ENCODE data around the gene ALDH1B1.
A peak's percentile ranks its signal among the peaks of the same experiment; 100 is the strongest.

The ALDH1B1 gene

GRCh38 chr9:38392235-38393127 lies at the start of gene ALDH1B1:
ALDH1B1 (plus strand) TSS chr9:38392702; CDS start chr9:38395749, 3,047 bp downstream.
- peak; percentile 57 for DNase-seq (ENCODE audit: low read depth, low spot score)

- no peak for DNase-seq (ENCODE audit: low read depth, low spot score)
Measured at GRCh38 chr9:38343037-38343436, 49.5 kb upstream of the ALDH1B1 start.

- DNase-seq (ENCODE audit: low read depth, low spot score), result no peak
Measured at GRCh38 chr9:38343552-38343951, 49.0 kb upstream of the ALDH1B1 start.

- no peak for DNase-seq (ENCODE audit: low read depth, low spot score)
Measured at GRCh38 chr9:38344566-38345324, 47.8 kb upstream of the ALDH1B1 start.

GRCh38 chr9:38345851-38346755 lies 46.4 kb upstream of the ALDH1B1 start:
- no peak for DNase-seq (ENCODE audit: low read depth, low spot score)

- DNase-seq (ENCODE audit: low read depth, low spot score), result no peak
Measured at GRCh38 chr9:38346811-38347210, 45.7 kb upstream of the ALDH1B1 start.

- DNase-seq (ENCODE audit: low read depth, low spot score), result no peak
Measured at GRCh38 chr9:38347271-38347671, 45.2 kb upstream of the ALDH1B1 start.

GRCh38 chr9:38347946-38348345 lies 44.6 kb upstream of the ALDH1B1 start:
- DNase-seq (ENCODE audit: low read depth, low spot score), result no peak

GRCh38 chr9:38350529-38350928 lies 42.0 kb upstream of the ALDH1B1 start:
- DNase-seq (ENCODE audit: low read depth, low spot score), result no peak

- no peak for DNase-seq (ENCODE audit: low read depth, low spot score)
Measured at GRCh38 chr9:38352530-38353328, 39.8 kb upstream of the ALDH1B1 start.

GRCh38 chr9:38355115-38355514 lies 37.4 kb upstream of the ALDH1B1 start:
- no peak for DNase-seq (ENCODE audit: low read depth, low spot score)

- no peak for DNase-seq (ENCODE audit: low read depth, low spot score)
Measured at GRCh38 chr9:38355517-38356120, 36.9 kb upstream of the ALDH1B1 start.

- no peak for DNase-seq (ENCODE audit: low read depth, low spot score)
Measured at GRCh38 chr9:38356851-38357250, 35.7 kb upstream of the ALDH1B1 start.

- DNase-seq (ENCODE audit: low read depth, low spot score), result no peak
Measured at GRCh38 chr9:38357350-38358114, 35.0 kb upstream of the ALDH1B1 start.

- DNase-seq (ENCODE audit: low read depth, low spot score), result no peak
Measured at GRCh38 chr9:38358390-38359296, 33.9 kb upstream of the ALDH1B1 start.

- DNase-seq (ENCODE audit: low read depth, low spot score), result no peak
Measured at GRCh38 chr9:38359297-38359653, 33.2 kb upstream of the ALDH1B1 start.

GRCh38 chr9:38359689-38360385 lies 32.7 kb upstream of the ALDH1B1 start:
- no peak for DNase-seq (ENCODE audit: low read depth, low spot score)

- no peak for DNase-seq (ENCODE audit: low read depth, low spot score)
Measured at GRCh38 chr9:38360839-38361472, 31.5 kb upstream of the ALDH1B1 start.

Data from iPS DF 19.7 (cell line).